ENCODE results near the gene LGALS9.

GRCh38 chr17:27647765-27648164, 16.8 kb downstream of the LGALS9 start:
- TF ChIP-seq EZH2 (IDR thresholded peaks at IDR 0.05; ENCODE audit: insufficient read depth, low read length) (no peak), CTCF (IDR thresholded peaks at IDR 0.05; ENCODE audit: insufficient read depth, low read depth, low read length) (no peak)
